Panc1 (cell line): Measurements from ENCODE around the gene CPA5.

Experiments used
- POLR2AphosphoS5 ChIP-seq: IDR thresholded peaks from 2 replicates; pipeline ENCODE4 v1.6.1; 2012; ENCODE audit warnings: mild to moderate bottlenecking, low read depth, low read length, moderate library complexity
- TCF7L2 ChIP-seq: IDR thresholded peaks from 2 replicates; pipeline ENCODE4 v1.6.1; 2011; ENCODE audit warnings: mild to moderate bottlenecking, low read depth, low read length, inconsistent platforms
- TF ChIP-seq, protein P1 (sequence below): fragments of 450-650 bp; IDR thresholded peaks from 2 replicates; pipeline ENCODE4 v1.5.1; 2017; ENCODE audit warnings: mild to moderate bottlenecking
- TF ChIP-seq, protein P2 (sequence below), 2 experiments: IDR thresholded peaks; 2 replicates each; pipeline ENCODE4 v1.6.1; 2011 to 2012; ENCODE audit warnings: low read depth in 2 of 2, control low read depth in 1 of 2, low read length in 1 of 2, mild to moderate bottlenecking in 1 of 2, moderate library complexity in 1 of 2; ENCODE audit not compliant: insufficient read depth in 1 of 2

DNA sequence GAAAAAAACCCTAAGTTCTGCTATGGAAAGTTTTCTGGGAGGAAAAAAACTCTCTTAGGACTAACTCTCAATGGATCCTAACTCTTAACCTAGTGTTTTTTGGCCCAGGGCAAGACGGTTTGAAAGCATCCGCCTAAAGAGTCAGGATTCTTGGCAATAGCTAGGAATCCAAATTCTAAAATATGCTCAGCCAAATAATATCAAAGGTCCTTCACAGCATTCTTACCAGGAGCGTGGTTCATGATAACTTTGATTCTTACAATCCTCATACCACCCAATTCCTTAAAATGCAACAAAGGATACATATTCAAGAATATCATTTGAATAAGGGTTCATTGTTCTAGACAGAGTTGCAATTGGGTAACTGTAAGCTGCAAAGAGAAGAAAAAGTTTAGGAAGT is 57.0 kb downstream of the CPA5 start:
- no peak for TF ChIP-seq TCF7L2
- TF ChIP-seq, protein P1, sequence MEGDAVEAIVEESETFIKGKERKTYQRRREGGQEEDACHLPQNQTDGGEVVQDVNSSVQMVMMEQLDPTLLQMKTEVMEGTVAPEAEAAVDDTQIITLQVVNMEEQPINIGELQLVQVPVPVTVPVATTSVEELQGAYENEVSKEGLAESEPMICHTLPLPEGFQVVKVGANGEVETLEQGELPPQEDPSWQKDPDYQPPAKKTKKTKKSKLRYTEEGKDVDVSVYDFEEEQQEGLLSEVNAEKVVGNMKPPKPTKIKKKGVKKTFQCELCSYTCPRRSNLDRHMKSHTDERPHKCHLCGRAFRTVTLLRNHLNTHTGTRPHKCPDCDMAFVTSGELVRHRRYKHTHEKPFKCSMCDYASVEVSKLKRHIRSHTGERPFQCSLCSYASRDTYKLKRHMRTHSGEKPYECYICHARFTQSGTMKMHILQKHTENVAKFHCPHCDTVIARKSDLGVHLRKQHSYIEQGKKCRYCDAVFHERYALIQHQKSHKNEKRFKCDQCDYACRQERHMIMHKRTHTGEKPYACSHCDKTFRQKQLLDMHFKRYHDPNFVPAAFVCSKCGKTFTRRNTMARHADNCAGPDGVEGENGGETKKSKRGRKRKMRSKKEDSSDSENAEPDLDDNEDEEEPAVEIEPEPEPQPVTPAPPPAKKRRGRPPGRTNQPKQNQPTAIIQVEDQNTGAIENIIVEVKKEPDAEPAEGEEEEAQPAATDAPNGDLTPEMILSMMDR = no peak
- TF ChIP-seq, protein P2, sequence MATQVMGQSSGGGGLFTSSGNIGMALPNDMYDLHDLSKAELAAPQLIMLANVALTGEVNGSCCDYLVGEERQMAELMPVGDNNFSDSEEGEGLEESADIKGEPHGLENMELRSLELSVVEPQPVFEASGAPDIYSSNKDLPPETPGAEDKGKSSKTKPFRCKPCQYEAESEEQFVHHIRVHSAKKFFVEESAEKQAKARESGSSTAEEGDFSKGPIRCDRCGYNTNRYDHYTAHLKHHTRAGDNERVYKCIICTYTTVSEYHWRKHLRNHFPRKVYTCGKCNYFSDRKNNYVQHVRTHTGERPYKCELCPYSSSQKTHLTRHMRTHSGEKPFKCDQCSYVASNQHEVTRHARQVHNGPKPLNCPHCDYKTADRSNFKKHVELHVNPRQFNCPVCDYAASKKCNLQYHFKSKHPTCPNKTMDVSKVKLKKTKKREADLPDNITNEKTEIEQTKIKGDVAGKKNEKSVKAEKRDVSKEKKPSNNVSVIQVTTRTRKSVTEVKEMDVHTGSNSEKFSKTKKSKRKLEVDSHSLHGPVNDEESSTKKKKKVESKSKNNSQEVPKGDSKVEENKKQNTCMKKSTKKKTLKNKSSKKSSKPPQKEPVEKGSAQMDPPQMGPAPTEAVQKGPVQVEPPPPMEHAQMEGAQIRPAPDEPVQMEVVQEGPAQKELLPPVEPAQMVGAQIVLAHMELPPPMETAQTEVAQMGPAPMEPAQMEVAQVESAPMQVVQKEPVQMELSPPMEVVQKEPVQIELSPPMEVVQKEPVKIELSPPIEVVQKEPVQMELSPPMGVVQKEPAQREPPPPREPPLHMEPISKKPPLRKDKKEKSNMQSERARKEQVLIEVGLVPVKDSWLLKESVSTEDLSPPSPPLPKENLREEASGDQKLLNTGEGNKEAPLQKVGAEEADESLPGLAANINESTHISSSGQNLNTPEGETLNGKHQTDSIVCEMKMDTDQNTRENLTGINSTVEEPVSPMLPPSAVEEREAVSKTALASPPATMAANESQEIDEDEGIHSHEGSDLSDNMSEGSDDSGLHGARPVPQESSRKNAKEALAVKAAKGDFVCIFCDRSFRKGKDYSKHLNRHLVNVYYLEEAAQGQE (IDR thresholded peaks at IDR 0.05; ENCODE audit: insufficient read depth in 1 of 2, low read depth in 2 of 2, low read length in 1 of 2) = no peak
- no peak for TF ChIP-seq POLR2AphosphoS5
